ENCODE results near the gene AKT2. TPM values are rescaled to one million over a fixed set of nuclear protein-coding genes. Genes with fewer than 3 reads are reported as not detected.

Gene AKT2
- total and polyA plus RNA-seq, 2 of the 8 experiments (the other 6 are each of a cell fraction or from before 2014, with no cell fraction given), result 151 to 183 TPM

- no peak for TF ChIP-seq RNF2 (IDR thresholded peaks at IDR 0.05; ENCODE audit: borderline replicate concordance, low read depth, low read length, missing control alignments, poor library complexity, severe bottlenecking)
Observed at GRCh38 chr19:40253611-40254092, 31.5 kb downstream of the AKT2 start (continued).

Measured in H1 (cell line).